Measurements from ENCODE around the gene MACF1.

DNA sequence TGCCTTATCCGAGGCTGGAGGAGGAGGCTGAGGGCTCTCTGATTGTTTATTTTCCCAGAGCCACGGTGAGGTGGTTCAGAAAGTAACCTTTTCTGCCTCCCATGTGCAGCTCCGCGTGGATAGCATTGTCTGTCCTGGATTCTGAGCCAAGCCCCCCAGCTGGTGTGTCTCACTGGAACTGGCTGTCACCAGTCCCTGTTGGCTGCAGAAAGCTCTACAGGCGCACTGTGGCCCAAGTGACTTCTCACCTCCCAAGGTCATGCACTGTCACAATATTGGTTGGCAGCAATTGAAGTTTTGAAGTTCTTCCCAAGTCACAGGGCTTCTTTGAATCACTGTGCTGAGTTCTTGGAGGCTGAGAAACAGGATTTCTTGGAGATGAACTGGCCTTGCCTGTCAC, 295.2 kb downstream of the MACF1 start:
- TF ChIP-seq POLR2AphosphoS5 (IDR thresholded peaks at IDR 0.05) (peak in 1 of 3 donors; percentile 5), CTCF (IDR thresholded peaks at IDR 0.05) (no peak), POLR2A (IDR thresholded peaks at IDR 0.05) (no peak)
